Mesendoderm (in vitro differentiated cells): Measurements from ENCODE around the gene SULT1A2.

Source experiments
- DNase-seq: peaks from one replicate; pipeline ENCODE4 v3.0.0; 2013
- H2AK5ac ChIP-seq: 2 replicates; pipeline ENCODE4 v1.6.1; 2013; ENCODE audit warnings: low read length, inconsistent platforms
- H2BK120ac ChIP-seq: 2 replicates; pipeline ENCODE4 v1.6.1; 2013; ENCODE audit warnings: low read depth, mild to moderate bottlenecking, low read length, moderate library complexity, mixed read lengths
- H2BK15ac ChIP-seq: replicated peaks from 2 replicates; pipeline ENCODE4 v1.6.1; 2013; ENCODE audit warnings: low read depth, mild to moderate bottlenecking, moderate library complexity
- H2BK5ac ChIP-seq: 2 replicates; pipeline ENCODE4 v1.6.1; 2013; ENCODE audit warnings: low read length, inconsistent platforms
- H3K18ac ChIP-seq: 2 replicates; pipeline ENCODE4 v1.6.1; 2013; ENCODE audit warnings: mild to moderate bottlenecking, low read length, mixed read lengths
- H3K23ac ChIP-seq: one replicate; pipeline ENCODE4 v1.6.1; 2013; ENCODE audit warnings: low read length
- H3K27ac ChIP-seq: 2 replicates; pipeline ENCODE4 v1.5.1; 2013; ENCODE audit warnings: low read depth, mild to moderate bottlenecking, inconsistent platforms, low read length, moderate library complexity
- H3K27me3 ChIP-seq: 2 replicates; pipeline ENCODE4 v1.6.1; 2013; ENCODE audit warnings: low read length, control low read depth, mild to moderate bottlenecking, inconsistent platforms; ENCODE audit not compliant: insufficient read depth, poor library complexity
- H3K36me3 ChIP-seq: 2 replicates; pipeline ENCODE4 v1.6.1; 2013; ENCODE audit warnings: low read length, inconsistent platforms; ENCODE audit not compliant: control insufficient read depth, insufficient read depth
- H3K4ac ChIP-seq: one replicate; pipeline ENCODE4 v1.6.1; 2013; ENCODE audit warnings: low read depth, mild to moderate bottlenecking, low read length, moderate library complexity
- H3K4me1 ChIP-seq: 2 replicates; pipeline ENCODE4 v1.6.1; 2013; ENCODE audit warnings: low read depth, low read length, inconsistent platforms; ENCODE audit not compliant: control insufficient read depth
- H3K4me2 ChIP-seq: 2 replicates; pipeline ENCODE4 v1.6.1; 2013; ENCODE audit warnings: low read length
- H3K4me3 ChIP-seq: 2 replicates; pipeline ENCODE4 v1.5.1; 2013; ENCODE audit warnings: mild to moderate bottlenecking, low read length
- H3K56ac ChIP-seq: one replicate; pipeline ENCODE4 v1.6.1; 2013; ENCODE audit warnings: low read length
- H3K79me1 ChIP-seq: 2 replicates; pipeline ENCODE4 v1.6.1; 2013; ENCODE audit warnings: low read length, inconsistent platforms
- H3K79me2 ChIP-seq: 2 replicates; pipeline ENCODE4 v1.6.1; 2013; ENCODE audit warnings: mild to moderate bottlenecking, low read length; ENCODE audit not compliant: control insufficient read depth, insufficient read depth
- H3K9ac ChIP-seq: 2 replicates; pipeline ENCODE4 v1.6.1; 2013; ENCODE audit warnings: low read length, inconsistent platforms
- H4K5ac ChIP-seq: one replicate; pipeline ENCODE4 v1.6.1; 2013; ENCODE audit warnings: low read length
- H4K8ac ChIP-seq: one replicate; pipeline ENCODE4 v1.6.1; 2013; ENCODE audit warnings: low read depth, mild to moderate bottlenecking, control low read depth, low read length, moderate library complexity
- WGBS: extraction: QIAGEN DNeasy Blood & Tissue Kit; methylation state at CpG from one replicate; pipeline ENCODE4 v1.1.7; 2013; ENCODE audit warnings: low lambda C conversion rate, missing lambda C conversion rate; ENCODE audit not compliant: insufficient coverage; ENCODE audit errors: extremely low coverage; 5-methylcytosine and 5-hydroxymethylcytosine counted together

Gene SULT1A2

DNA sequence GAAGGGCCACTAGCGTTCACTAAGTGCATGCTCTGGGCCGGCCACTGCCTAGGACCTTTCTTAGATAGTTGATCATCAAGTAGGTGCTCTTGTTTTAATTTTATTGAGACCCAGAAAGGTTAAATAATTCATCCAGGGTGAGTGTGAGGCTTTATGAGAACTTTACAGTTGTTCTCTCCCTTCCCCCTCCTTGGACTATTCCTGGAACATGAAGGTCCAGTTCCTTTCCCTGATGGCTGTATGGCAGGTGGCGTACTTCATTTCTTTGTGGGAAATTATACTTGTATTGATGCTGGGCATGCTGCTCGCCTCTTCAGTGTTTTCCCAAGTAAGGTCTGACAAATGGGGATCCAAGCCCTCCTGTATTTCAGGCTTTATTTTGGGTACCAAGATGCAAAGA is 34.7 kb downstream of the SULT1A2 start:
- no peak overlapping the region for H3K4ac ChIP-seq
- no peak overlapping the region for H3K4me3 ChIP-seq
- H3K4me2 ChIP-seq: no peak overlapping the region
- no peaks in the 10 kb centered on the region for H3K36me3 ChIP-seq
- no peaks in the 10 kb centered on the region for H3K27me3 ChIP-seq
- H2AK5ac ChIP-seq: no peak overlapping the region
- no peak overlapping the region for H4K8ac ChIP-seq
- H2BK15ac ChIP-seq: no peak overlapping the region
- H3K18ac ChIP-seq: no peak overlapping the region
- no peaks in the 10 kb centered on the region for H3K4me1 ChIP-seq
- no peaks in the 10 kb centered on the region for H3K79me1 ChIP-seq
- no peak overlapping the region for H2BK120ac ChIP-seq
- H3K27ac ChIP-seq: no peak overlapping the region
- no CpG with 5 or more reads among the region's 4 CpGs for WGBS
- no peak overlapping the region for H4K5ac ChIP-seq
- H3K56ac ChIP-seq: no peak overlapping the region
- no peaks in the 10 kb centered on the region for H3K79me2 ChIP-seq
- H3K23ac ChIP-seq: no peak overlapping the region
- no peak for DNase-seq
- no peak overlapping the region for H3K9ac ChIP-seq
- no peak overlapping the region for H2BK5ac ChIP-seq

DNA sequence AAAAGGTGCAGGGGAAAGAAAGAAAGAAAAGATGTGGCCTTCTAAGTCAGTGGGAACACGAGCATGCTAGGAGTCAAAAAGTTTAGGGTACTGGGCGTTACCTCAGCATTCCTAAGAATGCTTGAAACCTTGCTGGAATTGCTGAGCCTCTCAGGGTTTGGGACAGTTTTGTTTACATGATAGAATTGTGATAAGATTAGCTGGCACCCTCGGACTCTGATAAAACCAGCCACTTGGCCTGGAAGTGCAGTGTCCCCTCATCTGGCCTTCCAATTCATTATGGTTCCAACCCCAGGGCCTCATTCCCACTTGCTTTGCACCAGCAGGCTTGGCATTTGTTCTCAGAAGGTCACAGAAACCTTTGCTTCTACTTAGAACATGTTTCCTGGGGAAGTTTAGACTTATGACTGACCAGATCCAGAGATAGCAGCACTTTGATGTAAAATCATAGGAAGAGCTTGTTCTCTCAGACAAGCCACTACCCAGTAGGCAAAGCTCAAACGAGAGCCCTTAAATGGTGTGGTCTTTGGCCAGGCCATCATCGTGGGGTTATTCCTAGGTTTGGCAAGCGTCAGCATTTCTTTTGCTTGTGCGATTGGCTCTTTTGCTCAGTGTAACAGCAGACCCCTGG is 35.2 kb downstream of the SULT1A2 start:
- Histone ChIP-seq H3K27ac (no peak overlapping the region), H4K8ac (no peak overlapping the region), H3K23ac (no peak overlapping the region), H4K5ac (no peak overlapping the region), H3K18ac (no peak overlapping the region), H3K4me3 (no peak overlapping the region), H3K27me3 (no peaks in the 10 kb centered on the region), H3K56ac (no peak overlapping the region), H3K4me2 (no peak overlapping the region), H3K79me2 (no peaks in the 10 kb centered on the region), H3K9ac (no peak overlapping the region), H3K4me1 (no peaks in the 10 kb centered on the region), H2BK5ac (no peak overlapping the region), H3K79me1 (no peaks in the 10 kb centered on the region), H2BK120ac (no peak overlapping the region), H3K4ac (no peak overlapping the region), H2BK15ac (no peak overlapping the region), H2AK5ac (no peak overlapping the region), H3K36me3 (no peaks in the 10 kb centered on the region)
- WGBS: no CpG with 5 or more reads among the region's 7 CpGs
- DNase-seq: peak; percentile 40

DNA sequence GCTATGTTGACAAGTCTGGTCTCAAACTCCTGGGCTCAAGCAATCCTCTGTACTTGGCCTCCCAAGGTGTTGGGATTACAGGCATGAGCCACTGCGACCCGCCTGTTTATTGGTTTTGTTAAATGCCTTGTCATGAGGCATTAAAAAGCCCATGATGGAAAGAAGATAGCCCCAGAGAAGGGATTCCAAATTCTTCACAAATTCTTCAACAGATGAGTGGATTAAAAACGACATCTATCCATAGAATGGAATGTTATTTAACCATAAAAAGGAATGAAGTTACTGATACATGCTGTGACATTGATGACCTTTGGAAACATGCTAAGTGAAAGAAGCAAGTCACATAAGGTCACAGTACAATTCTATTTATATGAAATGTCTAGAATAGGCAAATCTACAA is 38.4 kb downstream of the SULT1A2 start:
- H3K18ac ChIP-seq: no peak overlapping the region
- H2BK5ac ChIP-seq: no peak overlapping the region
- no peak for DNase-seq
- H3K79me1 ChIP-seq: no peaks in the 10 kb centered on the region
- no peaks in the 10 kb centered on the region for H3K27me3 ChIP-seq
- H3K4ac ChIP-seq: no peak overlapping the region
- H3K23ac ChIP-seq: no peak overlapping the region
- H3K4me2 ChIP-seq: no peak overlapping the region
- no peak overlapping the region for H2BK15ac ChIP-seq
- no peaks in the 10 kb centered on the region for H3K79me2 ChIP-seq
- H4K8ac ChIP-seq: no peak overlapping the region
- H4K5ac ChIP-seq: no peak overlapping the region
- no CpG with 5 or more reads among the region's 3 CpGs for WGBS
- H3K56ac ChIP-seq: no peak overlapping the region
- no peak overlapping the region for H2AK5ac ChIP-seq
- H3K36me3 ChIP-seq: no peaks in the 10 kb centered on the region
- H3K4me1 ChIP-seq: peaks cover 2% of the 10 kb centered on the region
- H3K9ac ChIP-seq: no peak overlapping the region
- no peak overlapping the region for H3K27ac ChIP-seq
- H3K4me3 ChIP-seq: no peak overlapping the region
- no peak overlapping the region for H2BK120ac ChIP-seq

DNA sequence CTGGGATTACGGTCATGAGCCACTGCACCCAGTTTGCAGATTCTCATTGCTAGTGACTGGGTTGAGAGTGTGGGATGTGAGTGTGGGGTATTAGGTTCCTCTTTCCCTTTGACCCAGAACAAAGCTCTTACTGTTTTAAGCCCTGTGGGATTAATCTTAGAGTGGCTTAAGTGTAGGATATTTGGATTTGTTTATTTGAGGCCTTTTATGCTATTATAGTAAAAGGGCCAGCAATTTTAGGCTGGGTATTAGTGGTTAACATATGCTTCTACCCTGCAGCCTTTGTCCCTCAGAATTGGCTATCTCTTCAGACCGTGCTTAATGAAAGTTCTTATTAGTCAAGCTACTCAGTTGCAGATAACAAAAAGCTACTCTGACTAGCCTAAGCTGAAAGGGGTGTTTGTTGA is 39.9 kb downstream of the SULT1A2 start:
- Histone ChIP-seq H2BK15ac (no peak overlapping the region), H3K23ac (no peak overlapping the region), H3K27ac (no peak overlapping the region), H2BK120ac (no peak overlapping the region), H3K79me2 (no peaks in the 10 kb centered on the region), H3K56ac (no peak overlapping the region), H3K4ac (no peak overlapping the region), H3K9ac (no peak overlapping the region), H2BK5ac (no peak overlapping the region), H3K4me1 (peaks cover 2% of the 10 kb centered on the region), H4K8ac (no peak overlapping the region), H2AK5ac (no peak overlapping the region), H3K79me1 (no peaks in the 10 kb centered on the region), H3K4me3 (no peak overlapping the region), H3K4me2 (no peak overlapping the region), H3K27me3 (no peaks in the 10 kb centered on the region), H4K5ac (no peak overlapping the region), H3K18ac (no peak overlapping the region), H3K36me3 (no peaks in the 10 kb centered on the region)
- no peak for DNase-seq
- no CpG with 5 or more reads among the region's 2 CpGs for WGBS

DNA sequence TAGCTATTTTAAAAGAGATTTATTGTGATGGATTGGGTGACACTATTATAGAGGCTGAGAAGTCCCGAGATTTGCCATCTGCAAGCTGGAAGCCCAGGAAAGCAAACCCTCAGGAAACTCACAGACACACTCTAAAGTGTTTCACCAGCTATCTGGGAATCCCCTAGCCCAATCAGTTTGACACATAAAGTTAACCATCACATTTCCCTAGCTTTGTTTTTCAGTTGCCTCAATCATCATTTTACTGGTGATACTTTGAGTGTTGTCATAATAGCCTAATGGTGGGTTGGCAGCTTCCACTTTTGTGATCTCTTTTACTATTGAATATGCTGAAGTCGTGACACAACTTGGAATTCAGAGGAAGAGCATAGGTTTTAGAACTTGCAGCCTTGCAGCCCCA is 41.3 kb downstream of the SULT1A2 start:
- no peaks in the 10 kb centered on the region for H3K27me3 ChIP-seq
- no peak overlapping the region for H2BK5ac ChIP-seq
- no peak overlapping the region for H2AK5ac ChIP-seq
- no peaks in the 10 kb centered on the region for H3K79me2 ChIP-seq
- H2BK15ac ChIP-seq: no peak overlapping the region
- no CpG with 5 or more reads among the region's 2 CpGs for WGBS
- H3K4me2 ChIP-seq: no peak overlapping the region
- H3K4me3 ChIP-seq: no peak overlapping the region
- DNase-seq: no peak
- H3K79me1 ChIP-seq: no peaks in the 10 kb centered on the region
- H3K9ac ChIP-seq: no peak overlapping the region
- no peak overlapping the region for H4K8ac ChIP-seq
- H3K4me1 ChIP-seq: peaks cover 2% of the 10 kb centered on the region
- no peak overlapping the region for H2BK120ac ChIP-seq
- H4K5ac ChIP-seq: no peak overlapping the region
- H3K23ac ChIP-seq: no peak overlapping the region
- no peak overlapping the region for H3K18ac ChIP-seq
- no peak overlapping the region for H3K4ac ChIP-seq
- H3K36me3 ChIP-seq: no peaks in the 10 kb centered on the region
- H3K56ac ChIP-seq: no peak overlapping the region
- H3K27ac ChIP-seq: no peak overlapping the region
